ENCODE data around the gene ENAH. TPM values are rescaled to one million over a fixed set of nuclear protein-coding genes. Genes with fewer than 3 reads are reported as not detected.
"Not testable (repeated sequence)": the region's sequence is repeated elsewhere in the genome, so short reads cannot be mapped to it uniquely, and the experiment has no call there.

The ENAH gene
- polyA plus RNA-seq, 4 donors: 71.9 to 137 (median 109) TPM

GRCh38 chr1:225677350-225678124 lies 24.6 kb upstream of the ENAH start:
- no peak for DNase-seq (ENCODE audit: low read depth in 4 of 4, low spot score in 3 of 4)

- no peak for DNase-seq (ENCODE audit: low read depth in 4 of 4, low spot score in 3 of 4)
Observed at GRCh38 chr1:225674381-225674780, 21.5 kb upstream of the ENAH start.

- no peak for DNase-seq (ENCODE audit: low read depth in 4 of 4, low spot score in 3 of 4)
Observed at GRCh38 chr1:225670806-225671733, 18.1 kb upstream of the ENAH start.

DNA sequence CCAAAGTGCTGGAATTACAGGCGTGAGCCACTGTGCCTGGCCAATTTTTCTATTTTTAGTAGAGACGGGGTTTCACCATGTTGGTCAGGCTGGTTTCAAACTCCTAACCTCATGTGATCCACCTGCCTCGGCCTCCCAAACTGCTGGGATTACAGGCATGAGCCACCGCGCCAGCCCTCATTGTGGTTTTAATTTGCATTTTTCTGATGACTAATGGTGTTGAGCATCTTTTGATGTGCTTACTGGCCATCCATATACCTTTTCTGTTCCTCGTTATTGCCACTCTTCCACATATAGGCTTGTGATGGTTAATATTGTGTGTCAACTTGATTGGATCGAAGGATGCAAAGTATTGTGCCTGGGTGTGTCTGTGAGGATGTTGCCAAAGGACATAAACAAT lies 17.4 kb upstream of the ENAH start:
- no peak for DNase-seq (ENCODE audit: low read depth in 4 of 4, low spot score in 3 of 4)

- no peak for DNase-seq (ENCODE audit: low read depth in 4 of 4, low spot score in 3 of 4)
Observed at GRCh38 chr1:225668222-225668621, 15.3 kb upstream of the ENAH start.

- no peak for DNase-seq (ENCODE audit: low read depth in 4 of 4, low spot score in 3 of 4)
Observed at GRCh38 chr1:225667362-225667761, 14.4 kb upstream of the ENAH start.

GRCh38 chr1:225666495-225666894 lies 13.6 kb upstream of the ENAH start:
- no peak for DNase-seq (ENCODE audit: low read depth in 4 of 4, low spot score in 3 of 4)

- DNase-seq (ENCODE audit: low read depth in 4 of 4, low spot score in 3 of 4): no peak
Observed at GRCh38 chr1:225664762-225665161, 11.8 kb upstream of the ENAH start.

- DNase-seq (ENCODE audit: low read depth in 4 of 4, low spot score in 3 of 4): no peak
Observed at GRCh38 chr1:225662155-225662554, 9.2 kb upstream of the ENAH start.

DNA sequence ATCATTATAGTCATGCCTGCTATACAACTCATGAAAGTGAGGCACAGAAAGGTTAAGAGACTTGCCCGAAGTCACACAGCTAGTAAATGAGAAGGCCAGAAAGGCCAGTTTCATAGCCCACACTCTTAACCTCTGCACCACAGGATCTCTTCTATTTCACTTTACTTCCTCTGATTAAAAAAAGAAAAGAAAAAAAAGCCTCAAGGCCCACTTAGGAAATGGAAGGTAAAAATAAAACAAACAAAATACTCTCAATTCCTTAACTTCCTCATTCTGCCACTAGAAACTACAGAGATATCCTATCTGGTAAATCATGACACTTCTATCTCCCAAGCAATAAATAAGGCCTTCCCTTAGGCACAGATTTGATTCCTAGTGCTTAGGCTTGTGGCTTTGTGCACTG lies 7.6 kb upstream of the ENAH start:
- DNase-seq (ENCODE audit: low read depth in 4 of 4, low spot score in 3 of 4): no peak

GRCh38 chr1:225658041-225658440 lies 5.1 kb upstream of the ENAH start:
- DNase-seq (ENCODE audit: low read depth in 4 of 4, low spot score in 3 of 4): no peak

GRCh38 chr1:225657462-225657989 lies 4.6 kb upstream of the ENAH start:
- no peak for DNase-seq (ENCODE audit: low read depth in 4 of 4, low spot score in 3 of 4)

- not testable (repeated sequence) for DNase-seq (ENCODE audit: low read depth in 4 of 4, low spot score in 3 of 4)
Observed at GRCh38 chr1:225656259-225656655, 3.3 kb upstream of the ENAH start.

DNA sequence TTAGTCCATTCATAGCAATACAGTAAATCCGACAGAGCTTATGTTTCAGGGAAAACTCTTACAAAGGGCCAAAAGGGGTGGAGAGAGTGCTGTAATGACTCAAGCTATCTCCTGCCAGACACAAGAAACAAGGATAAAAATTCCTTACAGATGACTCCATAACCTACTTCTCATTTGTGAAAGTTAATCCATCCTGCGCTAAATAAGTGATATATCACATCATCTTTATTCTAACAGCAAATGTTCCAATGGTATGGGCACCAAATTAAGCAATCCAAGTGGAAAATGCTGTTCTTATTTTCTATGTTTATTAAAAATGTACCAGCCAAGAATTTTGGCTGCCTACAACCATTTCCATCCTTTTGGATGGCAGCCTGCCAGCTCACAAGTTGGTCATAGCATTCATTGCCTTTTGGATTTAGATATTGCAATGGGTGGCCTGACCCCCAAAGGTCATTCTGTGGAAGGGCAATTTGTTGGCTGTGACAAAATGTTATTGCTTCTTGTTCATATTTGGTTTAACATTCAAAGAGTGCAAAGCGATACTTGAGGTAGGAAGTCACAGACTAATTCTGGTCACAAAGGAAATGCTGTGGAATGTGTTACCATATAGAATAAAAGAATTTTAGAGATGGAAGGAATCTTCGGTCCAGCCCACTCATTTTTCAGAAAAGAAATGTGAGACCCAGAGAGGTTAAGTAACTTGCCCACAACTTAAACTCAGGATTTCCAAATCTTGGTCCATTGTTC lies 2.8 kb upstream of the ENAH start:
- DNase-seq (ENCODE audit: low read depth in 4 of 4, low spot score in 3 of 4): no peak

DNA sequence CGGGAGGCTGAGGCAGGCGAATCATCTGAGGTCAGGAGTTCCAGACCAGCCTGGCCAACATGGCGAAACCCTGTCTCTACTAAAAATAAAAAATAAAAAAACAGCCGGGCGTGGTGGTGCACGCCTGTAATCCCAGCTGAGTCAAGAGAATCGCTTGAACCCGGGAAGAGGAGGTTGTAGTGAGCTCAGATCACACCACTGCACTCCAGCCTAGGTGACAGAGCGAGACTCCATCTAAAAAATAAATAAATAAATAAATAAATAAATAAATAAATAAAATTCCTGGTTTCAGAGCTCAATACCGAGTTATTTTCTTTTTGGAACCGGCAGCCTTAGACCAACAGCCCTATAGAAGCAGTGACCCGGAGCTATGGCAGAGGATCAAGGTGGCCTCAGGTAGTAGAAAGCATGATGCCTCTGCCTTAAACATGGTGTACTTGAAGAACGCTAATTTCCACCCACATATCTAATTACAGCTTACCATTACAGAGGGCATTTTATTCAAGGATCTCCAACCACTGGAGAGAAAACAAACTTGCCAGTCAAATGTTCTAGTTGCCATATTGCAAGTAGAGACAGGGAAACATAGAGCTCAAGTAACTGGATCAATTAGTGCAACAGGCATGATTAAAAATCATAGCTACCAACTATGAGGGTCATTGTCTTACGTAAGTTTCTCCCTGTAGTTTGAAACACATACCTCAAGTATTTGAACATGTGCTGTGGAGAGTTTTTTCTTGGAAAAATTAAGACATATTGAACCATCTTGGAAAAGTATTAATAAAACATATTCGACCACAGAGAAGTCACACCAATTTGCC lies 2.0 kb upstream of the ENAH start:
- DNase-seq (ENCODE audit: low read depth in 4 of 4, low spot score in 3 of 4): no peak

DNA sequence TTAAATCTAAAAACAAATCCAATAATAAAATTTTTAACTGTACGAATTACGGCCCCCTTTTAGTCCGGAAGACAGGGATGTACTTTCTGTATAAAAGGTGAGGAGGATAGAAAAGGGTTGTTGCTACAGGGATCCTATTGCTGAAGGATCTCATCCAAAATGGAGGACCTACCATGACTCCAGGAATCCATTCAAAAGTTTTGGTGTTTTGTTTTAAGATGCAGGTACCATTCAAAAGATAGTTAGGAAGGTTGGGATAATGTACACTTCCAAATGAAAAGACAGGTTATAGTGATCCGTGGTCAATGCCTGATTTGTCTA lies 1.3 kb upstream of the ENAH start:
- DNase-seq (ENCODE audit: low read depth in 4 of 4, low spot score in 3 of 4): no peak

- peak in 1 of 4 donors; percentile 54 for DNase-seq (ENCODE audit: low read depth in 4 of 4, low spot score in 3 of 4)
Observed at GRCh38 chr1:225653463-225654276, 747 bp upstream of the ENAH start.

DNA sequence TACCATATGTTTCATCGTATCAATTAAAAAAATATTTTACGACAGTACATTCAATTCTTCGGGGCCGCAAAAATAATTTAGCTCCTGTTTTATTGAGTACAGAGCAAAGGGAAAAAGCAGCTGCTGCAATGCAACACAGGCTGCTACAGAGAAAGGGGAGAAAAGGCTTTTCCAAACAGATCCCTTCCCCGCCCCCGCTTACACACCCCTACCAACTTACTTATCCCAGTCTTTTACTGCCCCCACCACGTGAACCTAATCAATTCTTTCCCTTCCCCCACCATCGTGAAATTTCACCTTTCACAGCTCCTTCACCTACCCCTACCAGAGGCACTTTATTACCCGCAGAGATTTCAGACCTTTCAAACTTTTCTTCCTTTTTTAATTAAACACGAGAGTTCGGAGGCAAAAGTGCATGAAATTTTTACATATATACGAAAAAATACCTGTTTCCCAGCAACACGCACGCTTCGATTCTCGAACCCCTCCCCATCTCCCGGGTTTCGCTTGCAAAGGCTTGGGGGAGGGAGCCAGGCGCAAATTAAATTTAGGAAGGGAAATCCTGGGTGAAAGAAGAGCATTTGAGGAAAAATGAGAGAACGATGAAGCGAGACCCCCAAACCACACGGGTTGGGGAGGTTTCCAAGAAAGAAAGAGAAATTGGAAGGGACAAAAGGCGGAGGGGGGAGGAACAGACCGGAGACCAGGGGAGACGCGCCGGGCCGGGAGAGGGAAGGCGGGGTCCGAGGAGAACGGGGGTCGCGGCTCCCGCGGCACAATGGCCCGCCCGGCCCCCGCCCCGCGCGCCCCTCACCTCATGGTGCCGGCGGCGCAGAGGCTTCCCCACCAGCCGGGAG lies 823 bp downstream of the ENAH start:
- DNase-seq (ENCODE audit: low read depth in 4 of 4, low spot score in 3 of 4): peak in 3 of 4 donors; percentile 20 to 43 (median 42)
